Fibroblast of lung (primary cell): ENCODE results near the gene MGST1.

ENCODE experiments used
- CTCF ChIP-seq, 2 donors: IDR thresholded peaks in 1 of 2; conservative IDR thresholded peaks in 1 of 2; 1 replicate in 1 of 2; 2 replicates in 1 of 2; pipeline ENCODE4 v1.5.1; 2011 to 2012; ENCODE audit warnings: low read length in 2 of 2, control low read depth in 1 of 2, inconsistent platforms in 1 of 2, low read depth in 1 of 2, mild to moderate bottlenecking in 1 of 2
- EZH2 ChIP-seq: IDR thresholded peaks from 2 replicates; pipeline ENCODE4 v1.5.1; 2012; ENCODE audit warnings: low read length, control low read depth, mild to moderate bottlenecking; ENCODE audit errors: missing control alignments

GRCh38 chr12:16344269-16344668, 3.2 kb upstream of the MGST1 start:
- TF ChIP-seq CTCF (conservative IDR thresholded peaks at IDR 0.05 in 1 of 2, IDR thresholded peaks at IDR 0.05 in 1 of 2; ENCODE audit: low read depth in 1 of 2, low read length in 2 of 2): no peak
- TF ChIP-seq EZH2: no peak
